Panc1 (cell line): Measurements from ENCODE around the gene THADA. TPM values are rescaled to one million over a fixed set of nuclear protein-coding genes. Genes with fewer than 3 reads are reported as not detected.

ENCODE experiments used
- ATAC-seq: fragments of 200-7000 bp; cut with Tn5 transposase; 2 replicates; pipeline ENCODE4 v1.9.1; 2020; ENCODE audit warnings: mild to moderate bottlenecking, moderate library complexity
- BruUV-seq: library from RNA; stranded (reverse); fragments of 400-500 nt; replicated peaks from 2 replicates; lab custom pipeline; 2021; lab: Mats Ljungman, UMichigan
- CTCF ChIA-PET: fragments of 300-600 bp; sonication (Branson Sonifier 250); formaldehyde crosslinking; loops from one replicate; lab custom pipeline; 2022; ENCODE audit warnings: antibody characterized with exemption; lab: Charles Lee
- POLR2A ChIA-PET: fragments of 300-600 bp; sonication (Branson Sonifier 250); formaldehyde crosslinking; loops from one replicate; lab custom pipeline; 2022; ENCODE audit warnings: antibody characterized with exemption; lab: Charles Lee
- DNase-seq: peaks from one replicate; pipeline ENCODE4 v3.0.0-alpha.2; 2010; ENCODE audit warnings: low read depth, low spot score
- H3K27ac ChIP-seq: 2 replicates; pipeline ENCODE4 v1.5.1; 2011; ENCODE audit warnings: mild to moderate bottlenecking, low read length, inconsistent platforms
- H3K27me3 ChIP-seq: fragments of 200-500 bp; sonication (Bioruptor generic); 2 replicates; pipeline ENCODE4 v1.6.0; 2014; ENCODE audit warnings: low read length, inconsistent platforms; ENCODE audit not compliant: control insufficient read depth, insufficient read depth
- H3K36me3 ChIP-seq: fragments of 200-500 bp; sonication (Bioruptor generic); 2 replicates; pipeline ENCODE4 v1.5.1; 2014; ENCODE audit warnings: inconsistent platforms, mild to moderate bottlenecking, low read length, moderate library complexity; ENCODE audit not compliant: control insufficient read depth, insufficient read depth
- H3K4me1 ChIP-seq: 2 replicates; pipeline ENCODE4 v1.5.1; 2011; ENCODE audit warnings: inconsistent platforms, mild to moderate bottlenecking, low read length, moderate library complexity; ENCODE audit not compliant: control insufficient read depth, insufficient read depth
- H3K4me3 ChIP-seq, 2 experiments: 2 replicates each; pipeline ENCODE4 v1.5.1; 2011 to 2012; ENCODE audit warnings: low read depth in 2 of 2, low read length in 2 of 2, mild to moderate bottlenecking in 2 of 2, inconsistent platforms in 1 of 2, moderate library complexity in 1 of 2
- H3K9me3 ChIP-seq: fragments of 200-500 bp; sonication (Bioruptor generic); 2 replicates; pipeline ENCODE4 v1.5.1; 2014; ENCODE audit warnings: low read depth, mild to moderate bottlenecking, inconsistent platforms, low read length, moderate library complexity; ENCODE audit not compliant: control insufficient read depth, insufficient read depth
- CTCF ChIP-seq: fragments of 450-650 bp; IDR thresholded peaks from 2 replicates; pipeline ENCODE4 v1.5.1; 2017; ENCODE audit warnings: mild to moderate bottlenecking
- POLR2AphosphoS5 ChIP-seq: IDR thresholded peaks from 2 replicates; pipeline ENCODE4 v1.6.1; 2012; ENCODE audit warnings: mild to moderate bottlenecking, low read depth, low read length, moderate library complexity
- REST ChIP-seq, 2 experiments: IDR thresholded peaks; 2 replicates each; pipeline ENCODE4 v1.6.1; 2011 to 2012; ENCODE audit warnings: low read depth in 2 of 2, control low read depth in 1 of 2, low read length in 1 of 2, mild to moderate bottlenecking in 1 of 2, moderate library complexity in 1 of 2; ENCODE audit not compliant: insufficient read depth in 1 of 2
- SIN3A ChIP-seq: IDR thresholded peaks from 2 replicates; pipeline ENCODE4 v1.6.1; 2012; ENCODE audit warnings: low read depth, mild to moderate bottlenecking, low read length, moderate library complexity, borderline replicate concordance; ENCODE audit not compliant: insufficient read depth
- TCF7L2 ChIP-seq: IDR thresholded peaks from 2 replicates; pipeline ENCODE4 v1.6.1; 2011; ENCODE audit warnings: mild to moderate bottlenecking, low read depth, low read length, inconsistent platforms
- in situ Hi-C: cut with HindIII; loops from 2 replicates; pipeline ENCODE4 v1.10.0; 2016; ENCODE audit warnings: low sequenced_read_pairs, low pct_unique_long_range_greater_than_20kb
- intact Hi-C: fragments of 100-400 bp; cut with micrococcal nuclease; formaldehyde crosslinking; loops from one replicate; pipeline ENCODE4 v1.10.0; 2022; ENCODE audit not compliant: unreplicated experiment
- total RNA-seq: library from RNA; stranded (reverse); gene quantifications from one replicate; pipeline ENCODE4 v1.2.1, GENCODE V29; 2021; ENCODE audit not compliant: unreplicated experiment

The THADA gene
- total RNA-seq, 1 experiment from 2014 or later: 37.2 TPM

GRCh38 chr2:43576981-43577892 lies 18.6 kb downstream of the THADA start:
- intact Hi-C loops: no loop called here

More at GRCh38 chr2:43576981-43577892, 18.6 kb downstream of the THADA start:
- H3K4me1 ChIP-seq: no peaks in the 10 kb centered on the region
- CTCF ChIA-PET: interaction anchor here (0.5 to 1.2 kb wide), 11 partner anchors 8 to 652 kb away, joined by 3 to 4 read pairs (median 3); partner anchors contain the start of gene THADA
- ATAC-seq: no peak
- BruUV-seq: no TSS peak
- POLR2A ChIA-PET: interaction anchor here (1.0 kb wide), 1 partner anchor 19 kb away, joined by 5 read pairs; the partner anchor contains the start of gene THADA
- H3K9me3 ChIP-seq: no peaks in the 10 kb centered on the region
- TF ChIP-seq REST (IDR thresholded peaks at IDR 0.05; ENCODE audit: insufficient read depth in 1 of 2, low read depth in 2 of 2, low read length in 1 of 2): no peak
- peak; percentile 85 for TF ChIP-seq CTCF
- no peak for TF ChIP-seq TCF7L2
- TF ChIP-seq SIN3A: no peak
- TF ChIP-seq POLR2AphosphoS5: no peak
- H3K27me3 ChIP-seq: no peaks in the 10 kb centered on the region
- H3K27ac ChIP-seq: no peak overlapping the region
- in situ Hi-C loops: no loop called here
- H3K4me3 ChIP-seq: no peak overlapping the region
- no peak for DNase-seq
- H3K36me3 ChIP-seq: peaks cover 40% of the 10 kb centered on the region
